ENCODE data around the gene TBX21. TPM values are rescaled to one million over a fixed set of nuclear protein-coding genes. Genes with fewer than 3 reads are reported as not detected.

The TBX21 gene
- total RNA-seq, 3 donors from 2014 or later = 0.33 to 1.8 (median 1.0) TPM

DNA sequence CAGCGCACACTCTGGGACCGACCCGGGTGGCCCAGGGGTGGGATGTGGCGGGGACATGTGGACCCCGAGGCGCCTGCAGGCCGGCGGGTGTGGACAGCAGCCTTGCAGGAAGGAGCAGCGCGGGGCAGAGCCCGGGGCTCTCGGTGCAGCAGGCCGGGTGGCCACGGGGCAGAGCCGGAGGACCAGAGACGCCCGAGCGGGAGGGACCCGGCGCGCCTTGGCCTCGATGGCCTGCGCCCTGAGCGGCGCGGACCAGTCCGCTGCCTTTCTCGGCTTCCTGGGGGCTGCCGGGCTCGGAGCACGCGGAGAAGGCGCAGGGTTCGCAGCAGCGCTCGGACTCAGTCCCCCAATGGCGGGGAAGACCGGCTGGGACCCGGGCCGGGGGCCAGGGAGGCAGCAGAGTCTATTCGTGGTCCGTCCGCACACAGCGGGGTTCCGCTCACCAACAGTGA is 45.2 kb downstream of the TBX21 start:
- H3K4me1 ChIP-seq = no peaks in the 10 kb centered on the region
- no peaks in the 10 kb centered on the region for H3K36me3 ChIP-seq
- TF ChIP-seq POLR2AphosphoS5 (IDR thresholded peaks at IDR 0.05) (no peak), POLR2A (IDR thresholded peaks at IDR 0.05) (no peak)
- TF ChIP-seq, protein P1, sequence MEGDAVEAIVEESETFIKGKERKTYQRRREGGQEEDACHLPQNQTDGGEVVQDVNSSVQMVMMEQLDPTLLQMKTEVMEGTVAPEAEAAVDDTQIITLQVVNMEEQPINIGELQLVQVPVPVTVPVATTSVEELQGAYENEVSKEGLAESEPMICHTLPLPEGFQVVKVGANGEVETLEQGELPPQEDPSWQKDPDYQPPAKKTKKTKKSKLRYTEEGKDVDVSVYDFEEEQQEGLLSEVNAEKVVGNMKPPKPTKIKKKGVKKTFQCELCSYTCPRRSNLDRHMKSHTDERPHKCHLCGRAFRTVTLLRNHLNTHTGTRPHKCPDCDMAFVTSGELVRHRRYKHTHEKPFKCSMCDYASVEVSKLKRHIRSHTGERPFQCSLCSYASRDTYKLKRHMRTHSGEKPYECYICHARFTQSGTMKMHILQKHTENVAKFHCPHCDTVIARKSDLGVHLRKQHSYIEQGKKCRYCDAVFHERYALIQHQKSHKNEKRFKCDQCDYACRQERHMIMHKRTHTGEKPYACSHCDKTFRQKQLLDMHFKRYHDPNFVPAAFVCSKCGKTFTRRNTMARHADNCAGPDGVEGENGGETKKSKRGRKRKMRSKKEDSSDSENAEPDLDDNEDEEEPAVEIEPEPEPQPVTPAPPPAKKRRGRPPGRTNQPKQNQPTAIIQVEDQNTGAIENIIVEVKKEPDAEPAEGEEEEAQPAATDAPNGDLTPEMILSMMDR (IDR thresholded peaks at IDR 0.05) = no peak
- no peak overlapping the region for H3K4me3 ChIP-seq
- DNase-seq (ENCODE audit: low spot score in 2 of 2) = no peak
- no peaks in the 10 kb centered on the region for H3K9me3 ChIP-seq
- H3K27ac ChIP-seq = no peak overlapping the region
- intact Hi-C loops (cut with DNase I; ENCODE audit: low total_unique reads) = no loop called here
- peaks cover 5 to 51% of the 10 kb centered on the region in 2 donors for H3K27me3 ChIP-seq

DNA sequence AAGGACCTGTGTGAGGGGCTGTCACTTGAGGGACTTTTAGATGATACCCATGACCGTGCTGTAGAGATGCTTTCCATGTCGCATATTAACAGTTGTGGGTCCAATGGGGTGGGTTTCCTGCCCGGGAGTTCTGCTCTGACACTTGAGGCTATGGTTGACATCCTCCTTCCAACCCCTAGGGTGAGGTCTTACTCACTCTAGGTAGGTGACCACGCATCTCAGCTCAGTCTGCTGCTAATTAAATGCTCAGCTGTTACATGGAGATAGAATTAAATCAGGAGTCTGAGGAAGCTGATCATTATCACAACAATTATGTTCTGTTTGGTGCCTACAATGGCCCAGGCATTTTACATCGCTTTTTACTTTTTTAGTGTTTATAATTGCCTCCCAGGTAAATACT is 48.4 kb downstream of the TBX21 start:
- Histone ChIP-seq H3K4me1 (no peaks in the 10 kb centered on the region), H3K4me3 (no peak overlapping the region), H3K27me3 (peaks cover 5 to 21% of the 10 kb centered on the region in 2 donors), H3K27ac (no peak overlapping the region), H3K36me3 (no peaks in the 10 kb centered on the region), H3K9me3 (no peaks in the 10 kb centered on the region)
- intact Hi-C loops (cut with DNase I; ENCODE audit: low total_unique reads) = no loop called here
- TF ChIP-seq, protein P1 (IDR thresholded peaks at IDR 0.05) = no peak
- TF ChIP-seq POLR2AphosphoS5 (IDR thresholded peaks at IDR 0.05) (no peak), POLR2A (IDR thresholded peaks at IDR 0.05) (no peak)
- no peak for DNase-seq (ENCODE audit: low spot score in 2 of 2)

DNA sequence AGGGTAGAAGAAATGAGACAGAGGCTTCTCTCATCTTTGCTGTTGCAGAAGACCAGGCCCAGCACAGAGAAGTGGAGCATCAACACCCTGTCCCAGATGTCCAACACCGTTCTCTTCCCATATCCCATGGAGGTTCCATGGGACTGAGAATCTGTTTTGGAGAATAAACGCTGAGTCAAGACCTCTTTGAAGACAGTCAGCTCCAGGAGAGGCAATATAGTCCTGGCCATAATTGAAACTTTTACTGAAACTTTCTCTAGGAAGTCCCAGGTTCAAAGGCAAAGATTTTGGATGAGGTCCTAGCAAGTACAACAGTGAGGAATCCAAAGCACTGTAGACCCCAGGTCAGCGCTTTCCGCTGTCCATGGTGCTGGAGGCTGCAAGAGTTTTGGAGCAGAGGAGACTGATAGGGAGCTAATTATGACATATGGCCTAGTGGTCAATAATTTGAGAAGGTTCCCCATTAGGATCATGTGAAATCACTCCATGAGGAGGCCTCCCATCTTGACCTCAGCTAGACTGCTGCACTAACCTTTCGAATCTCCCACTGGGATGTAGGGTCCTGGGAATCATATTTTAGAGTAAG is 52.6 kb downstream of the TBX21 start:
- H3K9me3 ChIP-seq = no peaks in the 10 kb centered on the region
- H3K27ac ChIP-seq = no peak overlapping the region
- peak in 1 of 2 donors; percentile 9 for DNase-seq (ENCODE audit: low spot score in 2 of 2)
- no peak overlapping the region for H3K4me3 ChIP-seq
- intact Hi-C loops (cut with DNase I; ENCODE audit: low total_unique reads) = no loop called here
- TF ChIP-seq POLR2A (IDR thresholded peaks at IDR 0.05) = no peak
- no peak for TF ChIP-seq POLR2AphosphoS5 (IDR thresholded peaks at IDR 0.05)
- peaks cover 0 to 30% of the 10 kb centered on the region in 2 donors for H3K27me3 ChIP-seq
- no peaks in the 10 kb centered on the region for H3K36me3 ChIP-seq
- H3K4me1 ChIP-seq = no peaks in the 10 kb centered on the region

DNA sequence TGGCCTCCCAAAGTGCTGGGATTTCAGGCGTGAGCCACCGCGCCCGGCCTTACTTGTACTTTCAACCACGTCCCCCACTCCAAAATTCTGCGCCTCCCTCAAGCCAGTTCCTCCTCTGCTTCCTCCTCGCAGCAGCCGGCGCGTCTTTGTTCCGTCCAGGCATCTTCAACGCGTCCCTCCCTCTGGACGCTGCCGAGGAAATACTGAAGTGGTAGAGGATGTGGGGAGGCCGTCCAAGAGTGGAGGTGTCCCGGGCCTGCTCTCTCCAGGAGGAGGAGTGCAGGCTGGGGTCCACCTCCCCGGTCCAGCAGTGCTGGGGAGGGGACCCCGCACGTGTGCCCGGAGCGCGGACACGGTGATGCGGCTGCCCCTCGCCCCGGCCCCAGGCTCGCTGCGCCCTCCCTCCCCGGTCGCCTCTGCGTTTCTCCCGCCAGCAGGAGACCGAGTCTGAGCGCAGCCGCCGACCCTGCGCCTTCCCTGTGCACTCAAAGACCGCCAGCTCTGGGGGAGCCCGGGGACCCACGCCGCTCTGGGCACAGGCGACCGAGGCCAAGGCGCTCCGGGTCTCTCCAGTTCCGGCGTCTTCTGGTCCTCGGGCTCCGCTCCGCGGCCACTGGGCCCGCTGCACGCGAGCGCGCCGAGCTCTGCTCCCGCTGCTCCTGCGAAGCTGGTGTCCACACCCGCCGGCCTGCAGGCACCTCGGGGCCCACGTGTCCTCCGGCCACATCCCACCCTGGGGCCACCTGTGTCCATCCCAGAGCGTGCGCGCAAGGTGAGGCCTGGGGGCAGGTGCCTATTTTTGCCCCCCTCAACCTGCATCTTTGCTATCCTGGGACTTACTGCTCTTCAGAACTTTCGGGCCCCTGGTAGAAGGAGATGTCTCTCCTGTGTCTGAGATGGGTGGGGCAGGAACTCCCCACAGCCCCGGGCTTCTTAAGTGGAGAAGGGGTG is 56.9 kb downstream of the TBX21 start:
- H3K36me3 ChIP-seq = no peaks in the 10 kb centered on the region
- H3K4me3 ChIP-seq = peak overlapping the region; percentile 34 to 60 (median 46)
- peaks cover 4 to 62% of the 10 kb centered on the region in 2 donors for H3K27me3 ChIP-seq
- peak in 1 of 2 donors; percentile 59 for DNase-seq (ENCODE audit: low spot score in 2 of 2)
- no peaks in the 10 kb centered on the region for H3K4me1 ChIP-seq
- no peak for TF ChIP-seq POLR2A (IDR thresholded peaks at IDR 0.05)
- TF ChIP-seq, protein P1 (IDR thresholded peaks at IDR 0.05) = peak in 2 of 3 donors; percentile 22
- H3K9me3 ChIP-seq = no peaks in the 10 kb centered on the region
- no peak overlapping the region for H3K27ac ChIP-seq
- intact Hi-C loops (cut with DNase I; ENCODE audit: low total_unique reads) = no loop called here

DNA sequence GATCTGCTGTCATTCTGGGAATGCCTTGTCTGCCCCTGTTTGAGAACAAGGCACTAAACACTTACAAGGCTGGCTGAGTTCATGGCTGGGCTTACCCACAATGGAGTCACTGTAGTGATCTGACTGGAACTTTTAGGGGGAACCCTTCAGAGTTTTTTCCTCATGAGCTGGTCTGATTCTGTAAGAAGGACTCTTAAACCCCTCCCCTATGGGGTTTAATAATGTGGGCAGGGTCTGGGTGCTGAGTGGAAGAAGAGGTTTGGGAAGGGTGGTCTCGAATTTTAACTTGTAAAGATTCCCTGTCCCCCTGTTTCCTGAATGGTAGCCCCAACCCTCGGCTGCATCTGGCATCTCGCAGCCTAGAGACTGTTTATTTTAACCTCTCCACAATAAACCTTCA is 58.0 kb downstream of the TBX21 start:
- H3K27me3 ChIP-seq = peaks cover 4 to 62% of the 10 kb centered on the region in 2 donors
- no peak overlapping the region for H3K4me3 ChIP-seq
- no peaks in the 10 kb centered on the region for H3K9me3 ChIP-seq
- intact Hi-C loops (cut with DNase I; ENCODE audit: low total_unique reads) = no loop called here
- no peaks in the 10 kb centered on the region for H3K4me1 ChIP-seq
- no peak for TF ChIP-seq POLR2A (IDR thresholded peaks at IDR 0.05)
- no peak for TF ChIP-seq POLR2AphosphoS5 (IDR thresholded peaks at IDR 0.05)
- TF ChIP-seq, protein P1 (IDR thresholded peaks at IDR 0.05) = no peak
- DNase-seq (ENCODE audit: low spot score in 2 of 2) = no peak
- no peak overlapping the region for H3K27ac ChIP-seq
- H3K36me3 ChIP-seq = no peaks in the 10 kb centered on the region

Measured in breast epithelium (tissue), 4 donors.